Parathyroid adenoma (tissue), 2 donors: ENCODE data around the gene TAPT1.
"Not testable (repeated sequence)": the region's sequence is repeated elsewhere in the genome, so short reads cannot be mapped to it uniquely, and the experiment has no call there.

Experiments used
- H2AFZ ChIP-seq: fragments of 300-600 bp; sonication (generic); one replicate; pipeline ENCODE4 v1.7.0; 2017; ENCODE audit warnings: antibody characterized with exemption, mild to moderate bottlenecking
- H3K27ac ChIP-seq: fragments of 300-600 bp; sonication (generic); one replicate; pipeline ENCODE4 v1.7.0; 2017
- H3K27me3 ChIP-seq: fragments of 300-600 bp; sonication (generic); one replicate; pipeline ENCODE4 v1.7.0; 2017; ENCODE audit warnings: low read length; ENCODE audit not compliant: control insufficient read depth, insufficient read depth
- H3K36me3 ChIP-seq: fragments of 300-600 bp; sonication (generic); one replicate; pipeline ENCODE4 v1.7.0; 2017; ENCODE audit warnings: low read length; ENCODE audit not compliant: control insufficient read depth, insufficient read depth
- H3K4me1 ChIP-seq: fragments of 300-600 bp; sonication (generic); one replicate; pipeline ENCODE4 v1.7.0; 2017; ENCODE audit warnings: control low read depth
- H3K4me2 ChIP-seq: fragments of 300-600 bp; sonication (generic); one replicate; pipeline ENCODE4 v1.7.0; 2017; ENCODE audit warnings: low read length
- H3K4me3 ChIP-seq: fragments of 300-600 bp; sonication (generic); one replicate; pipeline ENCODE4 v1.7.0; 2017; ENCODE audit warnings: low read depth, low read length
- H3K79me2 ChIP-seq: fragments of 300-600 bp; sonication (generic); one replicate; pipeline ENCODE4 v1.7.0; 2017; ENCODE audit warnings: control low read depth
- H3K9ac ChIP-seq: fragments of 300-600 bp; sonication (generic); one replicate; pipeline ENCODE4 v1.7.0; 2017; ENCODE audit warnings: mild to moderate bottlenecking
- H3K9me3 ChIP-seq: fragments of 300-600 bp; sonication (generic); one replicate; pipeline ENCODE4 v1.7.0; 2017; ENCODE audit warnings: low read length; ENCODE audit not compliant: control insufficient read depth
- CTCF ChIP-seq: fragments of 300-600 bp; sonication (generic); IDR thresholded peaks from one replicate; pipeline ENCODE4 v1.7.0; 2017; ENCODE audit warnings: antibody characterized with exemption, mild to moderate bottlenecking
- donor health status: primary hyperparathyroidism.

The TAPT1 gene, protein sequence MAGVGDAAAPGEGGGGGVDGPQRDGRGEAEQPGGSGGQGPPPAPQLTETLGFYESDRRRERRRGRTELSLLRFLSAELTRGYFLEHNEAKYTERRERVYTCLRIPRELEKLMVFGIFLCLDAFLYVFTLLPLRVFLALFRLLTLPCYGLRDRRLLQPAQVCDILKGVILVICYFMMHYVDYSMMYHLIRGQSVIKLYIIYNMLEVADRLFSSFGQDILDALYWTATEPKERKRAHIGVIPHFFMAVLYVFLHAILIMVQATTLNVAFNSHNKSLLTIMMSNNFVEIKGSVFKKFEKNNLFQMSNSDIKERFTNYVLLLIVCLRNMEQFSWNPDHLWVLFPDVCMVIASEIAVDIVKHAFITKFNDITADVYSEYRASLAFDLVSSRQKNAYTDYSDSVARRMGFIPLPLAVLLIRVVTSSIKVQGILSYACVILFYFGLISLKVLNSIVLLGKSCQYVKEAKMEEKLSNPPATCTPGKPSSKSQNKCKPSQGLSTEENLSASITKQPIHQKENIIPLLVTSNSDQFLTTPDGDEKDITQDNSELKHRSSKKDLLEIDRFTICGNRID

GRCh38 chr4:16225863-16226815 lies at the start of gene TAPT1:
Gene TAPT1, minus strand, starts transcription at chr4:16226471. Its CDS starts 14 bp downstream, at chr4:16226457.
- H3K4me3 ChIP-seq = peak within 1 kb of the TSS; percentile 94
- TF ChIP-seq CTCF = no peak
- H3K27me3 ChIP-seq = no peaks in the 10 kb centered on the region
- H3K4me1 ChIP-seq = peaks cover 16% of the 10 kb centered on the region
- no peaks in the 10 kb centered on the region for H3K9me3 ChIP-seq
- peak within 1 kb of the TSS; percentile 15 for H3K9ac ChIP-seq
- H2AFZ ChIP-seq = peak within 1 kb of the TSS; percentile 83
- H3K4me2 ChIP-seq = peak within 1 kb of the TSS; percentile 96
- peak within 1 kb of the TSS; percentile 71 for H3K27ac ChIP-seq
- peaks cover 17% of the 10 kb centered on the region for H3K79me2 ChIP-seq
- H3K36me3 ChIP-seq = no peaks in the 10 kb centered on the region

- no peak overlapping the region for H3K9ac ChIP-seq
- TF ChIP-seq CTCF = no peak
- H3K79me2 ChIP-seq = no peaks in the 10 kb centered on the region
- no peaks in the 10 kb centered on the region for H3K36me3 ChIP-seq
- H3K4me2 ChIP-seq = no peak overlapping the region
- H3K4me1 ChIP-seq = no peaks in the 10 kb centered on the region
- no peak overlapping the region for H3K4me3 ChIP-seq
- H3K27ac ChIP-seq = no peak overlapping the region
- H2AFZ ChIP-seq = no peak overlapping the region
- no peaks in the 10 kb centered on the region for H3K9me3 ChIP-seq
- H3K27me3 ChIP-seq = no peaks in the 10 kb centered on the region
These were observed 45.1 kb upstream of the TAPT1 start for GRCh38 chr4:16271411-16271810.

DNA sequence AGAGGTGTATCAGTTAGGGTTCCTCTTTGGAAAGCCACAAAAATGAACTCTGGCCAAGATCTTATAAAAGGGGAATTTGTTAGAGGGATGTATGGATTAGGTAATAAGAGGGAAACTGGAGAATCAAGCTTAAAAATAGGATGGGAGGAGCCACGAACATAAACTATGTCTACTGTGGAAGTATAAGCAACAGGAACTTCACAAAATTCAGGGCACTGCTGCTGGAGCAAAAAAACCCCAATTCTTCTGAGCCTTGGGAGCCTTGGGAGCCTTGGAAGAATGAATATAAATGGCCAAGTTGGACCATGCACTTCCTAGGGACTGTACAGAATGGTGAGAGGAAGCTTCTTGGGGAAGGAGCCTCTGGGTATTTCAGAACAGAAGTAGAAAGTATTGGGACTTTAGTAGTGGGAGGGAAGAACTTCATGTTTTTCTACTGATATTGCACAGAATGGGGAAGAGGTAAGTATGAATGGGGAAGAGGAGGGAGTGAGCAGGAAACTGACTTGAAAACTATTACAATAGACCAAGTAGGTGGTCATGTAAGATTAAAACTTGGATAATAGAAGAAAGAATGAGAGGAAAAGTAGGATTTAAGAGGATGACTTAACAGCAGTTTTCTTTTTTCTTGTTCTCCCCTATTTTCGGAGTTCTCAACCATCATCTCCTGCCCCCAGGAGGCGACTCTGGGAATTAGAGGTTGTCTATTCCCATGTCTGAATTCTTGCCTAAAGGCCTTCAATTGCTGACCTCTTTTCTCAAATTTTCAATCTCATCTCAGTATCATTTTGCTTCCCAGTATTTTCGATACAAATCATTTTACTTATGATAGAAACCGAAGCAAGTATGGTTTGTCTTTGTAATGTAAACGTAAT lies 44.4 kb upstream of the TAPT1 start:
- H3K27me3 ChIP-seq = no peaks in the 10 kb centered on the region
- no peak overlapping the region for H3K9ac ChIP-seq
- no peak overlapping the region for H3K4me2 ChIP-seq
- H3K79me2 ChIP-seq = no peaks in the 10 kb centered on the region
- no peaks in the 10 kb centered on the region for H3K4me1 ChIP-seq
- H3K36me3 ChIP-seq = no peaks in the 10 kb centered on the region
- no peak overlapping the region for H3K27ac ChIP-seq
- no peak overlapping the region for H2AFZ ChIP-seq
- no peaks in the 10 kb centered on the region for H3K9me3 ChIP-seq
- no peak overlapping the region for H3K4me3 ChIP-seq
- no peak for TF ChIP-seq CTCF

GRCh38 chr4:16269742-16270453 lies 43.6 kb upstream of the TAPT1 start:
- not testable (repeated sequence) for H2AFZ ChIP-seq, H3K9ac ChIP-seq, H3K27me3 ChIP-seq, H3K4me1 ChIP-seq, H3K36me3 ChIP-seq, H3K4me3 ChIP-seq, H3K9me3 ChIP-seq, H3K79me2 ChIP-seq, H3K27ac ChIP-seq, H3K4me2 ChIP-seq
